Activated gamma-delta T cell treated with Interleukin-2 at 50 U/mL for 16 hours (primary cell): Measurements from ENCODE around the gene FUT9.

Source experiments
- DNase-seq: peaks from one replicate; pipeline ENCODE4 v3.0.0-alpha.2; 2020

FUT9 gene

GRCh38 chr6:96074006-96074405, 58.2 kb downstream of the FUT9 start:
- no peak for DNase-seq

DNA sequence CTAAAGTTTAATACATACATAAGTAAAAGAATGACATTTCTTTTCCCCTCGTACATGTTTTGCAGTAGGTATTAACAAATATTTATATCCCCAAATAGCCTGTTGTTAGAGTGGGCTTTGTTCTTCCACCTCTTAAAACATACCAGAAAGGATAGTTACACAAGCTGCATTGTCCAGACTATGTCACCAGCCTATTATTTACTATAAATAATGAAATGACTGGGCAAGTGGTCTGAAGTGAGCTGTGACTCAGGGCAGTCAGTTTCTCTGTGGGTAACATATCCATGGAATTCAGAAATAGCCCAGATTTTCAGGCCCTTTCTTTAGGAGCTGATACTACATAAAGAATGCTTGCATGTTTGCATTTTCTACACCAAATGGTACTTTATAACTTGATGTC, 60.1 kb downstream of the FUT9 start:
- DNase-seq: no peak

- DNase-seq: no peak
These were observed 71.0 kb downstream of the FUT9 start for GRCh38 chr6:96086745-96087144.

- DNase-seq: no peak
These were observed 73.4 kb downstream of the FUT9 start for GRCh38 chr6:96089173-96089572.

DNA sequence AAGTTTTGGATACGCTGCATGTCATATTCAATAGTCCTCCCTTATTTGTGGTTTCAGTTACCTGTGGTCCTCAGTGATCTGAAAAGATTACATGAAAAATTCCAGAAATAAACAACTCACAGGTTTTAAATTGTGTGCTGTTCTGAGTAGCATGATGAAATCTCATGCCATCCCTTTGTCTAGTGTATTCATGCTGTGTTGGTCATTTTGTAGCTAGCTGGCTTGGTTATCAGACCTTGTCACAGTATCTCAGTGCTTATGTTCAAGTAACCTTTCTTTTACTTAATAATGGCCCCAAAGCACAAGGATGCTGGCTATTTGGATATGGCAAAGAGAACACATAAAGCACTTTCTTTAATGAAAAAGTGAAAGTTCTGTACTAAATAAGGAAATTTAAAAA, 78.3 kb downstream of the FUT9 start:
- no peak for DNase-seq

- no peak for DNase-seq
These were observed 83.3 kb downstream of the FUT9 start for GRCh38 chr6:96099069-96099468.

DNA sequence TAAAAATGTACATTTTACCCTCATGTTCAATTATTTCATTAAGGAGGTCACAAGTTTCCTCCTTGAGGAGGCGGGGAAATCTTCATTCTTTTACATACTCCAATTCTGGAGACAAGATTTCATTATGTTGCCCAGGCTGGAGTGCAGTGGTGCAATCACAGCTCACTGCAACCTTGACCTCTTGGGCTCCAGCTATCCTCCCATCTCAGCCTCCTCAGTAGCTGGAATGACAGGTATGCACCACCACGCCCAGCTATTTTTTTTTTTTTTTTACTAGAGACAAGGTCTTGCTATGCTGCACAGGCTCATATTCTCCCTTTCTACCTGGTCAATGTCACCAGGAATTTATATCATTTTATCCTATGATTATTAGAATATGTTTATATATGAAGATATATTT, 85.8 kb downstream of the FUT9 start:
- DNase-seq: no peak

DNA sequence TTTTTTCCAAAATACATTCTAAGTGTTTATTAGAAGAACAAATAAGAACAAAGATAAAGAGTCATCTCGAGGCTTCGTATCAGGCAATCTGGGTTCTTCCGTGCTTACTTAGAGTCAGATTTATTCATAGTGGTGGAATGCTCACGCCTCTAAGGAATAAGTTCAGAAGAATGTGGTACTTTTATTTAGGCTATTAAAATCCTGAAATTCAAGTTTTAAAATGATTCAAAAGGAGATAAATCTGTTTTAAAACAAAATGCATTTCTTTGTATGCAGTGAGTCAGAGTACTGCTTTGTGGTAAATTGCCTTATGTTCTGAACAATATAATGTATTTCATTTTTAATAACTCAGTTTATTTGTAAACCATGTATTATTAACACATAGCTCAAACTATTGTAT, 89.1 kb downstream of the FUT9 start:
- DNase-seq: no peak

DNA sequence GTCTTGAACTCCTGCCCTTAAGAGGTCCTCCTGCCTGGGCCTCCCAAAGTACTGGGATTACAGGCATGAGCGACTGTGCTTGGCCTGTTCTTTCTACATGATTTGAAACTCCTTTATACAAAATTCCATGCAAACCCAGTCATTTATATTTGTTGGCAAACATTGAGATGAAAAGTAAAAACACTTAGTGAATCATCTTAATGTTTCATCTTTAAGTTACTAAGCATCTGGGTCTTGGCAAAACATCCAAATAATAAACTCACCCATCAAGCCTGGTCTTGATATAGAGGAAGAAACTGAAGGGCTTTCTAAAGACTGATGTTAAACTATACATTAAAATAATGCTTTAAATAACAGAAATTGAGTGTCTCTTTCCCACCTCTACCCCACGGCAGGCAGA, 95.1 kb downstream of the FUT9 start:
- DNase-seq: no peak

GRCh38 chr6:96116674-96117073, 100.9 kb downstream of the FUT9 start:
- no peak for DNase-seq

DNA sequence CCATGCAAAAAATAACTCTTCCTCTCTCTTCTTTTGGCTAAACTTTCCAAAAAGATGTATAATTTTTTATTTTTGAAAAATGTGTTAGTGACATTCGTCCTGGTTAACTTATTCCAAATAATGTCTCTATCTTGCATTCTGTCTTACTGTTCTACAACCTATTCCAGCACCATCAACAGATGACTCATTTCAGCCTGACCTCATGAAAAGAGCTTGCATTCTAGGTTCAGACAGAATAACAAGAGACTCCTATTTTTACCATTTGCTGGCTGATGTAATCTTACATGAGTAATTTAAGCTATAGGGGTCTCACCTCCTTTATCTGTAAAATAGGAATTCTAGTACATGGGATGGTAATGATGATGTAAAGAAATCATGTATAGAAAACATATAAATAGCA, 109.0 kb downstream of the FUT9 start:
- DNase-seq: no peak

DNA sequence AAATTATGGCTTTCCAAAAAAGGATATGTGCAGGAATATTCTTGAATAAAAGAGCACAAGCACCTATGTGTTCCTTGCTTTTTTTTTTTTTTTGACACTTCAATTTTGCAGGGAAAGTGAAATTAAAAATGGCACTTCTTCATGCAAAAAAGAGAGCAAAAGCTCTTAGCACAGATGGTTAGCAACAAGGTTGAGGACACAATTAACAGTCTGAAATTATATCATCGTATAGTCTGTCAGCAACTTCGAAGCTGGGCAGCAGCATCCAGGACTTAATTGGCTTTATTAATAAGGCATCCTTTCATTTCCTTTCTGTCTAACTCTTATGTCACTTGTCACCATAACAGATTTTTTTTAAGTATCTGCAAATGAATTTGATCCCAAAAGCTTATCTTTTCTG, 122.6 kb downstream of the FUT9 start:
- DNase-seq: no peak

DNA sequence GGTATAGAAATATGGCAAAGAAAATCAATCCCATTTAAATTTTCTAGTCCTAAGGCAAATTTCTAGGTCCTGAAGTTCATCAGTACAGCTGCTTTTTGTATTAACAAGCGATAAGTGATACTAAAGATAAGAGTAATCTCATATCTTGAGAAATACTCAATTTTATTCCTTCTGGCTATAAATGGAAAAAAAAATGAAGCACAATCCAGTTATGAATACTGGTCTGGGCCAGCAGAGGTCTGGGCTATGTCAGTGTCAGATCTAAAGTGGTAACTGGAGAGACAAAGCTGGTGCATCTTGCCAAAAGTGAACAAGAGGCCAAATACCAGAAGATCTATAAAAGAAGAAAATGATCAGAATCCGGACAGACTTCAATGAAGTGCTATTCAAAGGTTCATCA, 126.4 kb downstream of the FUT9 start:
- no peak for DNase-seq

DNA sequence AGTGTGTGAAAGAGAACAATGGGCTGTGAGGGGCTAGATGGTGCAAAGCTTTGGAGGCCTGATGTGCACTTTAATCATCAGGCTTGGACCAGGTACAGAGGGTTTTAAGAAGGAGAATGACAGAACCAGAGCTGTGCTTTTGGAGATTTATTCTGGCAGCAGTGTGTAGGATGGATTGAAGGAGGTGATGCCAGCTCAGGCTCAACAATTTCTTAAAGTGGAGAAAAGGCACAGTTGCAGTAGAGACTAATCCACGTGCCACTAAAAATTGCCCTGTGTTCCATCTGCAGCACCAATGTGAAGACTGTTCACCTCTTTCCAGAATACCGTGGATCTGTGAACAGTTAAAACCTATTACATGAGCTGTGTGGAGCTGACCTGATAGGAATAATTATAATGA, 134.7 kb downstream of the FUT9 start:
- DNase-seq: no peak

DNA sequence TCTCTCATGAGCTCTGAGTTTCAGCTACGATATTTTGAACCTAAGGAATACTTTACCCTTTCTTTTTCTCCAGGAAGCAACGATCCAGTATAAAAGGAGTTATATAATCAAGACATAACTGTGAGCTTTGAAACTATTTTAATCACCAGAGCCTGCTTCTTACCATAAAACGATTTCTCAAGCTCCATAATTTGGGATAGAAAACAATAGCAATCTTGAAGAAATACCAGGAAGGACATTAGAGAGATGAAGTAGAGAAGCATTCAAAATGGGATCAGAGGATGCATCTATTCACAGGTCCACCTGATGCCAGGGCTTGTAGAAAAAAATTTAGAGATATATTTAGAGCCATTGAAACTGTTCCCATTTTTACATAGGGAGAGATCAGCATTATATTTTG, 135.9 kb downstream of the FUT9 start:
- no peak for DNase-seq

DNA sequence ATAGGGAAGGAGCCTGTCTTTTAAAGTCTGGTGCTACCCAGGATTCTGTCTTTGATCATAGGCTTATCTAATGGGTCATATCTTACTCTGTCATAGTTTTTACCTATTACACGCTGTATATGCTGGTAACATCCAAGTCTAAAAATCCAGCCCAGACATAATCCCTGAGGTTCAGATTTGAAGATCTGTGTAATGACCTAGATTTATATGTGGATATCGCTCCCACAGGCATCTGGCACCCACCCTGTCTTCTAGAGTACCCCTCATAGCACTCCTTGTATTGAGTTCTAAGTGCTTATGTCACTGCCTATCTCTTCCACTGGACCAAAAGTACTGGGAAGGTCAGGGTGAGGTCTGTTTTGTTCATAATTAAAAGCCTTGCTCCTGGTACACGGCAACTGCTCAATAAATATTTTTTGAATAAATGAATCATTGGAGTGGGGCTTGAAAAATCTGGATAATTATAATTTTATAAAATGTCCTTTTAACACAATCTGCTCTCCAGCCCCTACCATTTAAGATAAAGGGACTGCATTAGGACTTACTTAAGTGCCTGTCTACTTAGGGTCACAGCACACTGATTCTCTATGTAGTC, 136.4 kb downstream of the FUT9 start:
- DNase-seq: no peak

GRCh38 chr6:96153775-96154174, 138.0 kb downstream of the FUT9 start:
- no peak for DNase-seq

GRCh38 chr6:96156425-96156824, 140.7 kb downstream of the FUT9 start:
- DNase-seq: no peak

DNA sequence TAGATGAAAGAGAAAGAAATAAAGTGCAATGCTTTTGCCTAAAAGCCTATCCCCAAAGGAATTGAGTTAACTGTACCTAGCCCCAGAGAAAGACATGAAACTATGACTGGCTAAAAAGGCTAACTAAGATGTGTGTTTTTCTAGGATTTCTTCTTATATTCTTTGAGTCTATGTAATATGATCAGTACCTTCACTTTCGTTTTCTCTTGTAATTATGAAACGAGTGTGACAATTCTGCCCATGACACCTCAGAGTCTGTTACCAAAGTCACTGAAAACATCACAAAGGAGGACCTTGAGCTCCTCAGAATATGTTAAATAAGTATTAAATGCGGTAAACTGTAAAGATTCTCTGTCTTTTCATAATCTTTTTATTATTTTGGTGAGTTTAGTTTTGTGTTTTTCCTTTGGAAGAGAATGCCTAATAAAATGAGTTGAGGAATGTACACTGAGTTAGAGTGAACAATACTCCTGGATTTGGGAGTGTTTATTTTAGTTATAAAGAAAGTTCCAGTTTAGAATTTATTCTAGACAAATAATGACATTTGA, 141.3 kb downstream of the FUT9 start:
- DNase-seq: no peak

- no peak for DNase-seq
These were observed 146.9 kb downstream of the FUT9 start for GRCh38 chr6:96162711-96163120.

DNA sequence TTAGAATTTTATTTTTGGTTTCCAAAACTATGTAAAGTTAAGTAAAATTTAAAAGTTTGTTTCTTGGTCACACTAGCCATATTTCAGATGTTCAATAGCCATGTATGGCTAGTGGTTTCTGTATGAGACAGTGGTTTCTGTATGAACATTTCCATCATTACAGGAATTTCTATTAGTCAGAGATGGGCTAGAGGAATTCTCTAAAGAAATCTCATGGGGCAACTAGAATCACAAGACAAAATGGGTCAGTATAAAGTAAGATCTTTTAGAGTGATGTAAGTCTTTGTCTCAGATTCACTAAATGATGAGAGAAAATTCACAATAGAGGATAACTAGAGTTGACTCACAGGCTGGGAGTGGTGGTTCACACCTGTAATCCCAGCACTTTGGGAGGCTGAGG, 149.0 kb downstream of the FUT9 start:
- DNase-seq: no peak

DNA sequence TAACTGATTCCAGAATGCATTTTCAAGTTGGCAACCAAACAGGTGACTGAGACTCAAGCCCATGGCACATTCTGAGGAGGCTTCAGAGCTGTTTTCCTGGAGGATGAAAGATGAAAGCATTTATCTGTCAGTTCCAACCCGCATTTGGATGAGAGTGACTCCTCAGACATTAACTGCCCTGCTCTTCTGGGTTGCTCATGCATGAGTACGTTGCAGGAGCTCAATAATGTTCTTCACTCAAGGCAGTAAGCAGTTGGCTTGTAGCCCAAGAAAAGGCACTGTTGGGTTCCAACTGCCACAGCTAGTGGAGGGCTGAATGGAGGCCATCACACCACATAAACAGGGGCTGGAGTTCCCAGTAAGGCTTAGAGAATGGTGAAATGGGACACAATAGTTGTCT, 155.3 kb downstream of the FUT9 start:
- no peak for DNase-seq

DNA sequence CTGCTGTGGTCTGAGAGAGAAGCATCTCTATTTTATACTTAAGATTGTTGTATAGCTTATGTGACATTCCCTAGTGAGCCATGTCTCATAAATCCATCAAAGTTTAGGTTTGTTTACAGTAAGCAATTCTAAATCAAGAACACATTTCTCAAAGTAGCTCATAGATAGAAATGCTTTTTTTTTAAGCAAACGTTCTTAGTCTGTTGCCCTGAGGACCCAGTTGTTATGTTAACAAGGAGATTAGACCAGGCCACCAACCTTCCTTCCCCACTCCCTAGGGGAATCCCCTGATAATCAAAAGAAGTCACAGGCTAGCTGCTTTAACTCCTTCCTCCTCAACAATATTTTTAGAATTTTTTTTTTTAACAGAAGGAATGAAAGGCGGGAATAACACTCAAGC, 169.0 kb downstream of the FUT9 start:
- no peak for DNase-seq

- no peak for DNase-seq
These were observed 170.3 kb downstream of the FUT9 start for GRCh38 chr6:96186094-96186493.

GRCh38 chr6:96186516-96187195, 170.9 kb downstream of the FUT9 start:
- no peak for DNase-seq
